GM12878 (cell line): Measurements from ENCODE around the gene SCCPDH. TPM values are rescaled to one million over a fixed set of nuclear protein-coding genes. Genes with fewer than 3 reads are reported as not detected.

Experiments used
- ATAC-seq: fragments of 200-7000 bp; cut with Tn5 transposase; 3 replicates; pipeline ENCODE4 v1.9.1; 2020; ENCODE audit warnings: mild to moderate bottlenecking, moderate library complexity
- BruUV-seq: library from RNA; stranded (reverse); fragments of 400-500 nt; replicated peaks from 2 replicates; lab custom pipeline; 2021; lab: Mats Ljungman, UMichigan
- CTCF ChIA-PET: fragments of 300-600 bp; sonication (Branson Sonifier 250); formaldehyde crosslinking; extraction: SDS; loops from one replicate; lab custom pipeline; 2021; ENCODE audit warnings: inconsistent platforms; lab: Yijun Ruan, JAX
- POLR2A ChIA-PET: fragments of 350-600 bp; formaldehyde crosslinking; extraction: SDS; loops from one replicate; lab custom pipeline; 2021; ENCODE audit warnings: inconsistent platforms; lab: Charles Lee
- RAD21 ChIA-PET: fragments of 300-600 bp; sonication (Branson Sonifier 250); formaldehyde crosslinking; loops from one replicate; lab custom pipeline; 2023; ENCODE audit warnings: antibody characterized with exemption; ENCODE audit not compliant: unreplicated experiment; lab: Charles Lee
- SMC1A ChIA-PET: fragments of 300-600 bp; sonication (Branson Sonifier 250); formaldehyde crosslinking; loops from one replicate; lab custom pipeline; 2023; ENCODE audit not compliant: unreplicated experiment, uncharacterized antibody; lab: Charles Lee
- DNase-seq: peaks from one replicate; pipeline ENCODE4 v3.0.0-alpha.2; 2011; ENCODE audit warnings: low read depth, low spot score
- FAIRE-seq: peaks from 3 replicates; lab custom pipeline; 2011; peaks lifted over from hg19 to GRCh38; lab: Jason Lieb, UNC
- H2AFZ ChIP-seq: 2 replicates; pipeline ENCODE4 v1.6.0; 2011; ENCODE audit warnings: low read depth, low read length, control low read depth; ENCODE audit not compliant: control insufficient read depth
- H3K27ac ChIP-seq: 2 replicates; pipeline ENCODE4 v1.5.1; 2011; ENCODE audit warnings: control low read depth; ENCODE audit not compliant: control insufficient read depth, insufficient read depth
- H3K27me3 ChIP-seq, 2 experiments: replicated peaks in 1 of 2; 2 replicates each; pipeline versions ENCODE4 v1.6.0 to v1.6.1; 2011; ENCODE audit warnings: low read length in 1 of 2; ENCODE audit not compliant: control insufficient read depth in 2 of 2, insufficient read depth in 2 of 2
- H3K36me3 ChIP-seq, 2 experiments: 2 replicates each; pipeline ENCODE4 v1.5.1; 2011; ENCODE audit warnings: low read length in 1 of 2; ENCODE audit not compliant: control insufficient read depth in 2 of 2, insufficient read depth in 2 of 2
- H3K4me1 ChIP-seq: 2 replicates; pipeline ENCODE4 v1.6.1; 2011; ENCODE audit warnings: mild to moderate bottlenecking, low read length, moderate library complexity, mixed read lengths; ENCODE audit not compliant: control insufficient read depth, insufficient read depth
- H3K4me2 ChIP-seq: 2 replicates; pipeline ENCODE4 v1.6.0; 2011; ENCODE audit warnings: control low read depth; ENCODE audit not compliant: control insufficient read depth, insufficient read depth
- H3K4me3 ChIP-seq: fragments of 200-600 bp; sonication (generic); 2 replicates; pipeline ENCODE4 v1.5.1; 2016
- H3K79me2 ChIP-seq: 2 replicates; pipeline ENCODE4 v1.6.0; 2011; ENCODE audit warnings: low read length; ENCODE audit not compliant: control insufficient read depth, insufficient read depth
- H3K9ac ChIP-seq: 2 replicates; pipeline ENCODE4 v1.8.0; 2011; ENCODE audit warnings: low read length, control low read depth, mixed read lengths; ENCODE audit not compliant: control insufficient read depth, insufficient read depth
- H3K9me3 ChIP-seq: replicated peaks from 3 replicates; pipeline ENCODE4 v1.5.1; 2011; ENCODE audit warnings: mild to moderate bottlenecking, low read length; ENCODE audit not compliant: control insufficient read depth, insufficient read depth
- H4K20me1 ChIP-seq: 2 replicates; pipeline ENCODE4 v1.6.0; 2011; ENCODE audit not compliant: control insufficient read depth, insufficient read depth
- BMI1 ChIP-seq: fragments of 450-650 bp; IDR thresholded peaks from 2 replicates; pipeline ENCODE4 v1.6.1; 2016; ENCODE audit warnings: mild to moderate bottlenecking, moderate library complexity, borderline replicate concordance
- CHD1 ChIP-seq: IDR thresholded peaks from 2 replicates; pipeline ENCODE4 v1.6.1; 2012; ENCODE audit warnings: low read depth, low read length, improper control_type of control experiment
- GABPA ChIP-seq: IDR thresholded peaks from 2 replicates; pipeline ENCODE4 v1.6.1; 2014; ENCODE audit warnings: antibody characterized with exemption, low read depth, mild to moderate bottlenecking, inconsistent platforms
- HDAC6 ChIP-seq: fragments of 200-600 bp; sonication (generic); IDR thresholded peaks from one replicate; pipeline ENCODE4 v1.8.0; 2017; ENCODE audit warnings: antibody characterized with exemption; ENCODE audit not compliant: unreplicated experiment
- HDGF ChIP-seq: fragments of 450-650 bp; IDR thresholded peaks from 2 replicates; pipeline ENCODE4 v1.6.1; 2016; ENCODE audit warnings: antibody characterized with exemption
- JUNB ChIP-seq: IDR thresholded peaks from 2 replicates; pipeline ENCODE4 v1.6.1; 2016; ENCODE audit warnings: antibody characterized with exemption, mild to moderate bottlenecking
- POLR2A ChIP-seq: IDR thresholded peaks from 2 replicates; pipeline ENCODE4 v1.6.1; 2011; ENCODE audit warnings: low read depth, mild to moderate bottlenecking, low read length
- SIX5 ChIP-seq: IDR thresholded peaks from 2 replicates; pipeline ENCODE4 v1.6.1; 2011; ENCODE audit warnings: mild to moderate bottlenecking, low read depth, low read length, moderate library complexity; ENCODE audit not compliant: severe bottlenecking
- SP1 ChIP-seq: IDR thresholded peaks from one replicate; pipeline ENCODE4 v1.6.1; 2011; ENCODE audit warnings: low read depth, low read length
- TCF7 ChIP-seq: IDR thresholded peaks from 2 replicates; pipeline ENCODE4 v1.6.1; 2014; ENCODE audit warnings: antibody characterized with exemption, borderline replicate concordance
- ZNF24 ChIP-seq: fragments of 450-650 bp; IDR thresholded peaks from 2 replicates; pipeline ENCODE4 v1.6.1; 2017; ENCODE audit warnings: antibody characterized with exemption, mild to moderate bottlenecking
- ZNF384 ChIP-seq: IDR thresholded peaks from 2 replicates; pipeline ENCODE4 v1.6.1; 2012; ENCODE audit warnings: low read depth, mild to moderate bottlenecking, low read length, improper control_type of control experiment, borderline replicate concordance
- WGBS: methylation state at CpG from one replicate; pipeline ENCODE4 v1.1.6; 2016; ENCODE audit warnings: low lambda C conversion rate; ENCODE audit not compliant: insufficient replicate concordance, insufficient coverage; ENCODE audit errors: missing lambda C conversion rate; 5-methylcytosine and 5-hydroxymethylcytosine counted together
- in situ Hi-C: fragments of 300-500 bp; cut with MboI; formaldehyde crosslinking; loops from 9 replicates; pipeline ENCODE4 v1.14.3; 2018; ENCODE audit warnings: mixed read lengths
- intact Hi-C: fragments of 100-400 bp; cut with micrococcal nuclease; formaldehyde crosslinking; loops from one replicate; pipeline ENCODE4 v1.14.2; 2022; ENCODE audit not compliant: unreplicated experiment
- polyA plus RNA-seq, 11 experiments: library from polyadenylated mRNA; depleted of rRNA in 4 of 11; unstranded in 6 of 11; stranded (reverse) in 5 of 11; fragments of >200 nt; fragmentation: Nextera tagmentation in 4 of 11; fragmentation: Illumina TruSeq in 1 of 11; extraction: Ambion mirVana in 4 of 11; extraction: Trizol in 1 of 11; gene quantifications; 1 replicate in 1 of 11; 2 replicates in 10 of 11; pipeline versions ENCODE4 v1.2.1 to v1.2.3, GENCODE V29; 2011 to 2016; ENCODE audit warnings: inconsistent platforms in 2 of 11, missing spikeins in 2 of 11, low read depth in 1 of 11
- total RNA-seq, 4 experiments: library from RNA; depleted of rRNA in 3 of 4; stranded (reverse); fragments of >200 nt in 3 of 4; fragmentation: Illumina TruSeq in 1 of 4; extraction: Trizol in 1 of 4; gene quantifications; 2 replicates each; pipeline versions ENCODE4 v1.2.1 to v1.2.3, GENCODE V29; 2013 to 2021
- TF ChIP-seq, protein P1 (sequence below): IDR thresholded peaks from 2 replicates; pipeline ENCODE4 v1.6.1; 2012; ENCODE audit warnings: low read depth, low read length, improper control_type of control experiment
- TF ChIP-seq, protein P2 (sequence below): IDR thresholded peaks from 2 replicates; pipeline ENCODE4 v1.6.1; 2011; ENCODE audit warnings: borderline replicate concordance, low read depth, mild to moderate bottlenecking, moderate library complexity, low read length; ENCODE audit not compliant: insufficient read depth, poor library complexity, severe bottlenecking
- TF ChIP-seq, protein P3 (sequence below): fragments of 450-650 bp; IDR thresholded peaks from 2 replicates; pipeline ENCODE4 v1.6.1; 2017; ENCODE audit warnings: borderline replicate concordance

SCCPDH gene
- total and polyA plus RNA-seq, 10 of the 15 experiments (the other 5 are each of a cell fraction or from before 2014, with no cell fraction given) = 5.4 to 44.8 (median 24.5) TPM

DNA sequence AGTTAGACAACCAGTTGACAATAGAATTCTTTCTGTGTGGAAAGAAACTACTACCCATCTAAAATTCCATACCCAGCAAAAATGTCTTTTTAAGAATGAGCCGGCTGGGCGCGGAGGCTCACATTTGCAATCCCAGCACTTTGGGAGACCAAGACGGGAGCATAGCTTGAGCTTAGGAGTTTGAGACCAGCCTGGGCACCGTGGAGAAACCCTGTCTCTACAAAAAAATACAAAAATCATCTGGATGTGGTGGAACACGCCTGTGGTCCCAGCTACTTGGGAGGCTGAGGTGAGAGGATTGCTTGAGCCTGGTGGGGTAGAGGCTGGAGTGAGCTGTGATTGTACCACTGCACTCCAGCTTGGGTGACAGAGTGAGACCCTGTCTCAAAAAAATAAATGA, 79.2 kb downstream of the SCCPDH start:
- ChIA-PET SMC1A (no interaction called here), POLR2A (no interaction called here), RAD21 (no interaction called here)
- H3K36me3 ChIP-seq = no peaks in the 10 kb centered on the region
- H3K27me3 ChIP-seq = no peaks in the 10 kb centered on the region
- DNase-seq (no peak), ATAC-seq (no peak)
- no TSS peak for BruUV-seq
- no peaks in the 10 kb centered on the region for H3K79me2 ChIP-seq
- H4K20me1 ChIP-seq = no peaks in the 10 kb centered on the region
- no peak overlapping the region for H2AFZ ChIP-seq
- in situ Hi-C loops = no loop called here
- no peak for TF ChIP-seq JUNB
- TF ChIP-seq HDGF = no peak
- TF ChIP-seq, protein P1, sequence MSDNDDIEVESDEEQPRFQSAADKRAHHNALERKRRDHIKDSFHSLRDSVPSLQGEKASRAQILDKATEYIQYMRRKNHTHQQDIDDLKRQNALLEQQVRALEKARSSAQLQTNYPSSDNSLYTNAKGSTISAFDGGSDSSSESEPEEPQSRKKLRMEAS = no peak
- no peak for TF ChIP-seq SP1
- no peak for TF ChIP-seq POLR2A
- TF ChIP-seq HDAC6 = no peak
- no peak for TF ChIP-seq BMI1
- no peak for TF ChIP-seq TCF7
- TF ChIP-seq GABPA = no peak
- no peak for TF ChIP-seq ZNF384
- TF ChIP-seq, protein P2, sequence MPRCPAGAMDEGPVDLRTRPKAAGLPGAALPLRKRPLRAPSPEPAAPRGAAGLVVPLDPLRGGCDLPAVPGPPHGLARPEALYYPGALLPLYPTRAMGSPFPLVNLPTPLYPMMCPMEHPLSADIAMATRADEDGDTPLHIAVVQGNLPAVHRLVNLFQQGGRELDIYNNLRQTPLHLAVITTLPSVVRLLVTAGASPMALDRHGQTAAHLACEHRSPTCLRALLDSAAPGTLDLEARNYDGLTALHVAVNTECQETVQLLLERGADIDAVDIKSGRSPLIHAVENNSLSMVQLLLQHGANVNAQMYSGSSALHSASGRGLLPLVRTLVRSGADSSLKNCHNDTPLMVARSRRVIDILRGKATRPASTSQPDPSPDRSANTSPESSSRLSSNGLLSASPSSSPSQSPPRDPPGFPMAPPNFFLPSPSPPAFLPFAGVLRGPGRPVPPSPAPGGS = no peak
- no peak for TF ChIP-seq ZNF24
- no peak for TF ChIP-seq SIX5
- TF ChIP-seq CHD1 = no peak
- TF ChIP-seq, protein P3, sequence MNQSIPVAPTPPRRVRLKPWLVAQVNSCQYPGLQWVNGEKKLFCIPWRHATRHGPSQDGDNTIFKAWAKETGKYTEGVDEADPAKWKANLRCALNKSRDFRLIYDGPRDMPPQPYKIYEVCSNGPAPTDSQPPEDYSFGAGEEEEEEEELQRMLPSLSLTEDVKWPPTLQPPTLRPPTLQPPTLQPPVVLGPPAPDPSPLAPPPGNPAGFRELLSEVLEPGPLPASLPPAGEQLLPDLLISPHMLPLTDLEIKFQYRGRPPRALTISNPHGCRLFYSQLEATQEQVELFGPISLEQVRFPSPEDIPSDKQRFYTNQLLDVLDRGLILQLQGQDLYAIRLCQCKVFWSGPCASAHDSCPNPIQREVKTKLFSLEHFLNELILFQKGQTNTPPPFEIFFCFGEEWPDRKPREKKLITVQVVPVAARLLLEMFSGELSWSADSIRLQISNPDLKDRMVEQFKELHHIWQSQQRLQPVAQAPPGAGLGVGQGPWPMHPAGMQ = no peak
- TF ChIP-seq, all 136 proteins: peak for 0
- Histone ChIP-seq H3K27ac (no peak overlapping the region), H3K4me2 (no peak overlapping the region), H3K4me1 (no peaks in the 10 kb centered on the region), H3K4me3 (no peak overlapping the region), H3K9me3 (no peaks in the 10 kb centered on the region), H3K9ac (no peak overlapping the region)
- intact Hi-C loops = no loop called here
- CTCF ChIA-PET = no interaction called here
- no peak for FAIRE-seq
- 62% methylated on average over 6 of the region's 6 CpGs for WGBS
